Measurements from ENCODE around the gene MDH1B. TPM values are rescaled to one million over a fixed set of nuclear protein-coding genes. Genes with fewer than 3 reads are reported as not detected.

MDH1B gene
- total and polyA plus RNA-seq, 2 donors from 2014 or later = 7.1 to 8.1 TPM

- no peak for FAIRE-seq
- Histone ChIP-seq H3K4me3 (ENCODE audit: low read length in 3 of 3) (no peak overlapping the region), H3K36me3 (ENCODE audit: control insufficient read depth in 2 of 3, insufficient read depth in 3 of 3, low read length in 3 of 3) (no peaks in the 10 kb centered on the region), H3K9me3 (ENCODE audit: control insufficient read depth in 2 of 3, insufficient read depth in 1 of 3, low read length in 3 of 3) (no peaks in the 10 kb centered on the region), H3K27me3 (ENCODE audit: control insufficient read depth, insufficient read depth, low read length) (no peaks in the 10 kb centered on the region), H3K27ac (ENCODE audit: low read depth in 2 of 2, low read length in 2 of 2) (no peak overlapping the region), H3K9ac (ENCODE audit: low read length in 3 of 3) (no peak overlapping the region), H3K4me1 (ENCODE audit: control insufficient read depth in 2 of 3, insufficient read depth in 2 of 3, low read depth in 1 of 3, low read length in 3 of 3) (no peaks in the 10 kb centered on the region)
- intact Hi-C loops (cut with DNase I) = no loop called here
- DNase-seq = no peak
- no peak for TF ChIP-seq CTCF (IDR thresholded peaks at IDR 0.05; ENCODE audit: borderline replicate concordance, extremely low read depth, insufficient read depth)
Observed at GRCh38 chr2:206688453-206688852, 76.7 kb downstream of the MDH1B start.

Small RNA genes lying within 50 kb of the gene (microRNA-seq; reads per million reads assigned to microRNA genes)
- gene MIR3130-1 (not detected), gene MIR3130-2 (not detected)

Other genes starting within 250 kb of the MDH1B start
- not detected for gene FAM237A, start 122.8 kb downstream of the MDH1B start, total RNA-seq
- not detected for gene FAM237A, start 122.8 kb downstream of the MDH1B start, polyA plus RNA-seq (ENCODE audit: insufficient read depth, low read depth, low replicate concordance)
- gene DYTN, start 46.9 kb downstream of the MDH1B start, total RNA-seq = not detected
- not detected for gene DYTN, start 46.9 kb downstream of the MDH1B start, polyA plus RNA-seq (ENCODE audit: insufficient read depth, low read depth, low replicate concordance)
- gene FASTKD2, start 278 bp upstream of the MDH1B start, total RNA-seq = 27.0 TPM
- 13.9 TPM for gene FASTKD2, start 278 bp upstream of the MDH1B start, polyA plus RNA-seq (ENCODE audit: insufficient read depth, low read depth, low replicate concordance)
- gene CPO, start 174.2 kb upstream of the MDH1B start, total RNA-seq = 0.41 TPM
- gene CPO, start 174.2 kb upstream of the MDH1B start, polyA plus RNA-seq (ENCODE audit: insufficient read depth, low read depth, low replicate concordance) = 0.90 TPM